ENCODE results near the gene DDOST. TPM values are rescaled to one million over a fixed set of nuclear protein-coding genes. Genes with fewer than 3 reads are reported as not detected.

The DDOST gene
- polyA plus RNA-seq, 1 of the 3 experiments (the other 2 are of a cell fraction), result 602 TPM

DNA sequence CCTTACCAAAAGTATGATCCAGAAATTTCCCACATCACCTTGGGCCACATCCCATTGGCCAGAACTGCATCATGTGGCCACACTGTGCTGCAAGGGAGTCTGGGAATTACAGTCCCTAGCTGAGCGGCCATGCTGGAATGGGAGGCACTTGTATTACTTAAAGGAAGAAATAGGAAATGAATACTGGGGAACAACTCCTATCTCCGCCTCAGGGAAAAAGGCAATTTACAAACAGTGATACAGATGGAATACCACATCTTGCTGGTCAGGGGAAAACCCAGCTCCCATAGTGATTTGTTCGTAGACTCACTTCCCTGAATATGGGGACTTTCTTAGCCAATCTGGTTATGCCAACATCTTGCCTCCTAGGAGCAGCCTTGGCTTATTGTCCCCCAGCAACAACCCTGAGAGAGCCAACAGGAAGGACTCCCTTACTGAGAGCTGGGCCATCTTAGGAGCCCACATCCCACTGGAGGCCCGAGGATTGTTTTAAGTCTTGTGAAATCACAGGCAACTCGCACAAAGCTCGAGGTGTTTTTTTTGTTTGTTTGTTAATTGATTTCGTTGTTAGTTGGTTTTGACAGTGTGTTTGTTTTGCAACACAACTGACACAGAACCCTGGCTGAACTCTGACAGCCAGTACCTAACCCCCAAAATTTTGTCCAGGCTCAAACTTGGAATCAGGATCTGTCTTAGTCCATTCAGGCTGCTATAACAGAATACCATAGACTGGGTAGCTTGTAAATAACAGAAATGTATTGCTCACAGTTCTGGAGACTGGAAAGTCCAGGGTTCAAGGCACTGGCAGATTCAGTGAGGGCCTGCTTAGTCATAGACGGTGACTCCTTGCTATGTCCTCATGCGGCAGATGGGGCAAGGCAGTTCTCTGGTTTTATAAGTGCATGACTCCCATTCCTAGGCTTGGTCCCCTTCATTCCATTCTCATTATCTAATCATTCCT, 57.4 kb downstream of the DDOST start:
- H3K9me2 ChIP-seq, result no peaks in the 10 kb centered on the region
- H3K36me3 ChIP-seq (replicated peaks in 1 of 2; ENCODE audit: control insufficient read depth in 1 of 2, insufficient read depth in 2 of 2, low read length in 1 of 2), result no peaks in the 10 kb centered on the region
- ChIA-PET CTCF (no interaction called here), POLR2A (no interaction called here)
- H3K27ac ChIP-seq (ENCODE audit: low read depth in 2 of 2, low read length in 1 of 2), result peak overlapping the region in 1 of 2 experiments; percentile 23; a peak in 1 of 4 replicates
- H3K79me2 ChIP-seq (ENCODE audit: insufficient read depth), result no peaks in the 10 kb centered on the region
- peak overlapping the region; percentile 19; the same call in 1 of the 2 replicates for H3K9ac ChIP-seq
- 64% methylated on average over 9 of the region's 9 CpGs for WGBS (ENCODE audit: low lambda C conversion rate)
- H2AFZ ChIP-seq (ENCODE audit: low read depth), result peak overlapping the region; percentile 67; the same call in 1 of the 2 replicates
- 0 out of 2 replicates have a peak, but pooled peaks have one; percentile 33 for TF ChIP-seq TEAD4 (IDR thresholded peaks at IDR 0.05; ENCODE audit: borderline replicate concordance, insufficient read depth)
- peak; percentile 68 for TF ChIP-seq FOSL2 (IDR thresholded peaks at IDR 0.05; ENCODE audit: borderline replicate concordance, low read depth)
- peak in 1 of 2 experiments; percentile 61; a peak in 1 of 4 replicates for TF ChIP-seq EP300 (IDR thresholded peaks at IDR 0.05; ENCODE audit: borderline replicate concordance in 1 of 2, low read depth in 1 of 2, low read length in 1 of 2)
- TF ChIP-seq NRF1 (IDR thresholded peaks at IDR 0.05; ENCODE audit: low read depth, low read length), result no peak
- TF ChIP-seq CHD2 (IDR thresholded peaks at IDR 0.05; ENCODE audit: low read length, partially characterized antibody), result no peak
- TF ChIP-seq RXRA (IDR thresholded peaks at IDR 0.05; ENCODE audit: borderline replicate concordance, low read depth), result peak; percentile 14; the same call in 1 of the 2 replicates
- no peak for TF ChIP-seq RCOR1 (IDR thresholded peaks at IDR 0.05; ENCODE audit: low read length)
- TF ChIP-seq, protein P1, sequence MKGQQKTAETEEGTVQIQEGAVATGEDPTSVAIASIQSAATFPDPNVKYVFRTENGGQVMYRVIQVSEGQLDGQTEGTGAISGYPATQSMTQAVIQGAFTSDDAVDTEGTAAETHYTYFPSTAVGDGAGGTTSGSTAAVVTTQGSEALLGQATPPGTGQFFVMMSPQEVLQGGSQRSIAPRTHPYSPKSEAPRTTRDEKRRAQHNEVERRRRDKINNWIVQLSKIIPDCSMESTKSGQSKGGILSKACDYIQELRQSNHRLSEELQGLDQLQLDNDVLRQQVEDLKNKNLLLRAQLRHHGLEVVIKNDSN (IDR thresholded peaks at IDR 0.05; ENCODE audit: borderline replicate concordance, low read depth), result peak; percentile 75; the same call in 1 of the 2 replicates
- TF ChIP-seq ELF1 (IDR thresholded peaks at IDR 0.05), result no peak
- TF ChIP-seq JUND (IDR thresholded peaks at IDR 0.05), result peak; percentile 65
- TF ChIP-seq TCF12 (IDR thresholded peaks at IDR 0.05), result peak; percentile 68
- H3K4me2 ChIP-seq, result peak overlapping the region; percentile 3; the same call in 1 of the 2 replicates
- H3K4me1 ChIP-seq (ENCODE audit: control insufficient read depth in 1 of 2, insufficient read depth in 2 of 2, low read depth in 1 of 2, low read length in 1 of 2), result peaks cover 0 to 7% of the 10 kb centered on the region in 2 experiments; a peak in 1 of 4 replicates
- no peak overlapping the region; a peak in 1 of 4 replicates for H3K4me3 ChIP-seq (ENCODE audit: low read depth in 2 of 2, low read length in 1 of 2)
- no peaks in the 10 kb centered on the region for H3F3A ChIP-seq (replicated peaks; ENCODE audit: insufficient read depth)
- H3K27me3 ChIP-seq (ENCODE audit: insufficient read depth), result no peaks in the 10 kb centered on the region
- DNase-seq, result no peak
- H3K9me3 ChIP-seq, result no peaks in the 10 kb centered on the region
- no peaks in the 10 kb centered on the region for H4K20me1 ChIP-seq (ENCODE audit: insufficient read depth)

GRCh38 chr1:20602851-20603450, 58.2 kb downstream of the DDOST start:
- Histone ChIP-seq H2AFZ (ENCODE audit: low read depth) (no peak overlapping the region), H3K36me3 (replicated peaks in 1 of 2; ENCODE audit: control insufficient read depth in 1 of 2, insufficient read depth in 2 of 2, low read length in 1 of 2) (no peaks in the 10 kb centered on the region), H3K27me3 (ENCODE audit: insufficient read depth) (no peaks in the 10 kb centered on the region), H3K9me2 (no peaks in the 10 kb centered on the region), H3K4me2 (no peak overlapping the region), H3K79me2 (ENCODE audit: insufficient read depth) (no peaks in the 10 kb centered on the region), H4K20me1 (ENCODE audit: insufficient read depth) (no peaks in the 10 kb centered on the region), H3K4me3 (ENCODE audit: low read depth in 2 of 2, low read length in 1 of 2) (no peak overlapping the region), H3K9ac (no peak overlapping the region), H3K27ac (ENCODE audit: low read depth in 2 of 2, low read length in 1 of 2) (no peak overlapping the region; a peak in 1 of 4 replicates), H3K4me1 (ENCODE audit: control insufficient read depth in 1 of 2, insufficient read depth in 2 of 2, low read depth in 1 of 2, low read length in 1 of 2) (peaks cover 0 to 7% of the 10 kb centered on the region in 2 experiments; a peak in 1 of 4 replicates), H3K9me3 (no peaks in the 10 kb centered on the region), H3F3A (replicated peaks; ENCODE audit: insufficient read depth) (no peaks in the 10 kb centered on the region)
- no peak for DNase-seq
- TF ChIP-seq RFX5 (IDR thresholded peaks at IDR 0.05; ENCODE audit: low read length) (no peak), GATA2 (CRISPR knock-in tag; IDR thresholded peaks at IDR 0.05) (no peak), NFIC (IDR thresholded peaks at IDR 0.05; ENCODE audit: borderline replicate concordance) (no peak), MEF2A (IDR thresholded peaks at IDR 0.05; ENCODE audit: borderline replicate concordance, low read depth) (no peak), FOXM1 (IDR thresholded peaks at IDR 0.05; ENCODE audit: low read depth) (no peak), SIN3A (IDR thresholded peaks at IDR 0.05; ENCODE audit: borderline replicate concordance, low read depth, low read length) (no peak), GABPA (IDR thresholded peaks at IDR 0.05; ENCODE audit: low read depth) (no peak), PBX3 (IDR thresholded peaks at IDR 0.05) (no peak), EZH2phosphoT487 (IDR thresholded peaks at IDR 0.05; ENCODE audit: borderline replicate concordance, low read depth) (no peak), FOSL2 (IDR thresholded peaks at IDR 0.05; ENCODE audit: borderline replicate concordance, low read depth) (no peak), YY1 (IDR thresholded peaks at IDR 0.05; ENCODE audit: low read depth) (no peak)
- TF ChIP-seq, protein P2, sequence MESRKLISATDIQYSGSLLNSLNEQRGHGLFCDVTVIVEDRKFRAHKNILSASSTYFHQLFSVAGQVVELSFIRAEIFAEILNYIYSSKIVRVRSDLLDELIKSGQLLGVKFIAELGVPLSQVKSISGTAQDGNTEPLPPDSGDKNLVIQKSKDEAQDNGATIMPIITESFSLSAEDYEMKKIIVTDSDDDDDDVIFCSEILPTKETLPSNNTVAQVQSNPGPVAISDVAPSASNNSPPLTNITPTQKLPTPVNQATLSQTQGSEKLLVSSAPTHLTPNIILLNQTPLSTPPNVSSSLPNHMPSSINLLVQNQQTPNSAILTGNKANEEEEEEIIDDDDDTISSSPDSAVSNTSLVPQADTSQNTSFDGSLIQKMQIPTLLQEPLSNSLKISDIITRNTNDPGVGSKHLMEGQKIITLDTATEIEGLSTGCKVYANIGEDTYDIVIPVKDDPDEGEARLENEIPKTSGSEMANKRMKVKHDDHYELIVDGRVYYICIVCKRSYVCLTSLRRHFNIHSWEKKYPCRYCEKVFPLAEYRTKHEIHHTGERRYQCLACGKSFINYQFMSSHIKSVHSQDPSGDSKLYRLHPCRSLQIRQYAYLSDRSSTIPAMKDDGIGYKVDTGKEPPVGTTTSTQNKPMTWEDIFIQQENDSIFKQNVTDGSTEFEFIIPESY (IDR thresholded peaks at IDR 0.05; ENCODE audit: borderline replicate concordance, low read depth), result no peak
- POLR2A ChIA-PET, result no interaction called here
- WGBS (ENCODE audit: low lambda C conversion rate), result 90% methylated on average over 4 of the region's 4 CpGs
- CTCF ChIA-PET, result no interaction called here

Data from SK-N-SH (cell line).